Measurements from ENCODE around the gene PPARG. TPM values are rescaled to one million over a fixed set of nuclear protein-coding genes. Genes with fewer than 3 reads are reported as not detected.

Gene PPARG
- total and polyA plus RNA-seq, 2 of the 8 experiments (the other 6 are each of a cell fraction or from before 2014, with no cell fraction given) = 0.06 TPM; not detected in 1

DNA sequence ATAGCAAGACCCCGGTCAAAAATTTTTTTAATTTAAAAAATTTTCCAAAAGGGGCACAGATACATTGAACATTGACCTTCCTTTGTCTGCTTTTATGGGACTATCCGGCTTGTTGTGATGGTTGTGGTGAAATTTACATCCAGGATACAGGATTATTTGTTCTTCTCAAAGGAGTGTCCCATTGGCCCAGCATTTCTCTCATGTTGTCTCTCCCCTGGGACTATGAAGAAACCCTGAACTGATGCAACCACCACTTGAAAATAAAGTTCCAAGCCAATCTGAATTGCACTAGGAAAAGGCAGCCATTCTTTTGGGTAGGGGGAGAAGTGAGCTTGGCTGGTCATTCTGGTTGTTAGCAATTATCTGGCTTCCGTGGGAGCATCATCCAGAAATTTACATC, 58.4 kb downstream of the PPARG start:
- Histone ChIP-seq H3K79me1 (ENCODE audit: low read depth, low read length) (no peaks in the 10 kb centered on the region), H2AK5ac (ENCODE audit: low read depth, low read length) (no peak overlapping the region), H3K9ac (replicated peaks in 1 of 4; ENCODE audit: extremely low read depth in 1 of 4, low read depth in 3 of 4, low read length in 3 of 4) (no peak overlapping the region), H3K4ac (replicated peaks; ENCODE audit: insufficient read length, low read depth, low read length) (no peak overlapping the region), H4K20me1 (replicated peaks in 1 of 2; ENCODE audit: control insufficient read depth in 1 of 2, insufficient read depth in 2 of 2, low read length in 2 of 2) (no peaks in the 10 kb centered on the region), H4K91ac (replicated peaks; ENCODE audit: insufficient read length, low read length) (no peak overlapping the region), H2BK20ac (ENCODE audit: low read length) (no peak overlapping the region), H2BK120ac (replicated peaks; ENCODE audit: low read depth, low read length) (no peak overlapping the region), H2BK5ac (ENCODE audit: low read depth, low read length) (no peak overlapping the region), H3K36me3 (ENCODE audit: control insufficient read depth in 2 of 4, insufficient read depth in 4 of 4, low read length in 3 of 4) (no peaks in the 10 kb centered on the region), H3K79me2 (ENCODE audit: control insufficient read depth in 1 of 2, insufficient read depth in 2 of 2, low read length in 2 of 2) (no peaks in the 10 kb centered on the region), H3K18ac (ENCODE audit: extremely low read depth, low read length) (no peak overlapping the region), H3K27ac (ENCODE audit: low read depth, low read length) (no peak overlapping the region), H4K5ac (ENCODE audit: insufficient read length, low read depth, low read length) (no peak overlapping the region), H3K9me3 (ENCODE audit: insufficient read depth in 2 of 2, low read depth in 1 of 2, low read length in 1 of 2) (no peaks in the 10 kb centered on the region), H3K27me3 (replicated peaks in 1 of 4; ENCODE audit: control insufficient read depth in 3 of 4, extremely low read depth in 1 of 4, insufficient read depth in 3 of 4, low read length in 3 of 4) (no peaks in the 10 kb centered on the region), H3K4me1 (replicated peaks in 1 of 4; ENCODE audit: control insufficient read depth in 3 of 4, insufficient read depth in 4 of 4, low read length in 3 of 4) (peaks cover 0 to 3% (median 0%) of the 10 kb centered on the region in 4 experiments; a peak in 1 of 7 replicates), H2BK15ac (ENCODE audit: low read length) (no peak overlapping the region), H2BK12ac (ENCODE audit: low read depth, low read length) (no peak overlapping the region), H3K4me2 (ENCODE audit: insufficient read depth in 1 of 2, low read depth in 2 of 2, low read length in 2 of 2) (no peak overlapping the region), H3K4me3 (ENCODE audit: extremely low read depth in 1 of 4, insufficient read depth in 2 of 4, low read depth in 3 of 4, low read length in 4 of 4) (no peak overlapping the region), H3K14ac (ENCODE audit: insufficient read length) (no peak overlapping the region), H4K8ac (ENCODE audit: extremely low read depth, insufficient read depth, low read length) (no peak overlapping the region), H2AFZ (ENCODE audit: low read length) (no peak overlapping the region), H3K56ac (replicated peaks; ENCODE audit: insufficient read length, low read depth, low read length) (no peak overlapping the region), H3K23me2 (ENCODE audit: low read depth, low read length) (no peaks in the 10 kb centered on the region), H3K23ac (ENCODE audit: insufficient read length) (no peak overlapping the region)
- no peak for FAIRE-seq
- 95% methylated on average over 3 of the region's 3 CpGs; no CpG with 5 or more reads in 1 of the 2 experiments for whole genome bisulfite sequencing, 2 experiments (ENCODE audit: extremely low coverage in 1 of 2, insufficient coverage in 1 of 2, insufficient read length in 1 of 2, insufficient replicate concordance in 2 of 2, low coverage in 1 of 2, low lambda C conversion rate in 2 of 2, missing lambda C conversion rate in 1 of 2)
- ChIA-PET CTCF (ENCODE audit: partially characterized antibody) (interaction anchor here (1.0 to 1.3 kb wide), 2 partner anchors 8 to 93 kb away, joined by 3 read pairs; no protein-coding TSS in a partner anchor), POLR2A (ENCODE audit: partially characterized antibody) (no interaction called here)
- DNase-seq (ENCODE audit: low read depth in 1 of 2, low spot score in 2 of 2) = no peak
- TF ChIP-seq NRF1 (IDR thresholded peaks at IDR 0.05; ENCODE audit: low read depth, low read length) (no peak), BRCA1 (IDR thresholded peaks at IDR 0.05; ENCODE audit: low read depth, low read length) (no peak), GABPA (IDR thresholded peaks at IDR 0.05; ENCODE audit: borderline replicate concordance, insufficient read depth, low read length) (no peak), CHD1 (IDR thresholded peaks at IDR 0.05; ENCODE audit: low read depth, low read length) (no peak)
